ENCODE results near the gene S100A7A.
"Not testable (repeated sequence)": the region's sequence is repeated elsewhere in the genome, so short reads cannot be mapped to it uniquely, and the experiment has no call there.

S100A7A gene

DNA sequence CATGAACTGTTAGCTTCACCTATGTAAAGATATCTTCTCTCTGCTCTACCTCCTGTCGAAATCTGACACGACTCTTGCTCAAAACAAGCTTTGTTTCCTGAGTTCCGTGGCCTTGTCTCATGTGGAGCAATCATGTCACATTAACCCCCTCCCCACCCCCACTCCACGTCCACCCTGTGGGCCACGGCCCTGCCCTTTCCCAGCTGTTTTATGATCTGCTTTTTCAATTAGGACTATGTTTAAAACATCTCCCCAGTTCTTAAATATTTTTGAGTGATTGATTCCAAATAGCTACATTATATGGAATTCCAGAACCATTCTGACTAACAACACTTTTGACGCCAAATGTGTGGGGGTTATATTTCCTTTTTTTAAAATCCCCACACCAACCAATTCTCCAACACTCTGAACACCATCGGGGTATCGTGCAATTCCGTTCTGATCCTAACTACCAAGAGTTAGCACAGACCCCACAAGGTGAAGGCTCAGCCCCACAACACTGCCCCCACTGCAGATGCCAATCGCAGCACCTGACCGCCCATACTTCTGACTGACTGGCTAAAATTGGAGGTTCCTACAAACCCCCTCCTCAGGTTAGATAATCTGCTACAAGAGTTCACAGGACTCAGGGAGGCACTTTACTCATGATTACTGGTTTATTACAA is 12.8 kb upstream of the S100A7A start:
- Histone ChIP-seq H3K36me3 (ENCODE audit: control insufficient read depth, insufficient read depth, low read length) (no peaks in the 10 kb centered on the region), H3K27me3 (ENCODE audit: control insufficient read depth, insufficient read depth, low read length) (no peaks in the 10 kb centered on the region), H3K27ac (ENCODE audit: low read length) (no peak overlapping the region), H3K4me3 (ENCODE audit: low read length) (no peak overlapping the region), H3K4me1 (ENCODE audit: control insufficient read depth, insufficient read depth, low read length) (no peaks in the 10 kb centered on the region), H3K9me3 (ENCODE audit: control insufficient read depth, insufficient read depth, low read length) (no peaks in the 10 kb centered on the region)
- no CpG with 5 or more reads among the region's 11 CpGs for WGBS (ENCODE audit: insufficient coverage, insufficient read length)
- no peak for DNase-seq (ENCODE audit: low read depth, low spot score)

DNA sequence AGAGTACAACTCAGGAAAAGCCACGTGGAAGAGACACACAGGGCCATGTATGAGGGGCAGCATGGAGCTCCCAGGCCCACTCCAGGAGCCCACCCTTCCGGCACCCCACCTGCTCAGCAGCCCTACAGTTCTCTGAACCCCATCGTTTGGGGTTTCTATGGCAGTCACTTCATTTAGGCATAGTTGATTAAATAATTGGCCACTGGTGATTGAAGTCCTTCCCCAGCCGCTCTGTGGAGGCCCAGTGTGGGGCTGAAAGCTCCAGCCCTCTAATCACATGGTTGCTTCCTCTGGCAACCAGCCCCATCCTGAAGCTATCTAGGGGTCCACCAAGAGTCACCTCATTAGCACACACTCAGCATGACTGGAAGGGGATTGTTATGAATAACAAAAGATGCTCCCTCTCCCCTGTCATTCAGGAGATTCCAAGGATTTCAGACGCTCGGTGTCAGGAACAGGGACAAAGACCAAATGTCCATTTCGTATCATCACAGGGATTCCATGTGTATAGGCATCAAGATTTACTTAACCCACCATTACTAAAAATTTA is 12.2 kb upstream of the S100A7A start:
- H3K4me1 ChIP-seq (ENCODE audit: control insufficient read depth, insufficient read depth, low read length), result no peaks in the 10 kb centered on the region
- no peak overlapping the region for H3K4me3 ChIP-seq (ENCODE audit: low read length)
- WGBS (ENCODE audit: insufficient coverage, insufficient read length), result no CpG with 5 or more reads among the region's 7 CpGs
- H3K27ac ChIP-seq (ENCODE audit: low read length), result no peak overlapping the region
- no peaks in the 10 kb centered on the region for H3K9me3 ChIP-seq (ENCODE audit: control insufficient read depth, insufficient read depth, low read length)
- peak; percentile 5 for DNase-seq (ENCODE audit: low read depth, low spot score)
- H3K36me3 ChIP-seq (ENCODE audit: control insufficient read depth, insufficient read depth, low read length), result no peaks in the 10 kb centered on the region
- no peaks in the 10 kb centered on the region for H3K27me3 ChIP-seq (ENCODE audit: control insufficient read depth, insufficient read depth, low read length)

DNA sequence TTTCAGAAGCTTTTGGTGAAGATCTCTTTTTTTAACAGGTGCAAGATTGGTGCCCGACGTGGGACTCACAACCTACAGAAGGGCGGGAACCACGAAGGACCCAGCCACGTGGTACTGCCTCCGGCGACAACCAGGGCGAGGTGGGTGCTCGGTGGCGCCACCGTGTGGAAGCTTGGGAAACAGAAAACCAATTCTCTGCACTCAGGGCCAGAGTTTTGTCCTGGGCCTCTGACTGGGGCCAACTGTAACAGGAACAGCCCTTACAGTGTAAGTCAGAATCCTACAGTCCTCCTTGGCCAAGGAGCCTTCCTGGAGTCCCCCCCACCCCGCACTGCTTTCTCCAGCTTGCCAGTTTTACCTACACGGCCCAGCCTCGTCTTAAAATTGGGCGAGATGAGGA is 11.6 kb upstream of the S100A7A start:
- DNase-seq (ENCODE audit: low read depth, low spot score), result peak; percentile 37
- WGBS (ENCODE audit: insufficient coverage, insufficient read length), result no CpG with 5 or more reads among the region's 15 CpGs
- H3K27me3 ChIP-seq (ENCODE audit: control insufficient read depth, insufficient read depth, low read length), result no peaks in the 10 kb centered on the region

DNA sequence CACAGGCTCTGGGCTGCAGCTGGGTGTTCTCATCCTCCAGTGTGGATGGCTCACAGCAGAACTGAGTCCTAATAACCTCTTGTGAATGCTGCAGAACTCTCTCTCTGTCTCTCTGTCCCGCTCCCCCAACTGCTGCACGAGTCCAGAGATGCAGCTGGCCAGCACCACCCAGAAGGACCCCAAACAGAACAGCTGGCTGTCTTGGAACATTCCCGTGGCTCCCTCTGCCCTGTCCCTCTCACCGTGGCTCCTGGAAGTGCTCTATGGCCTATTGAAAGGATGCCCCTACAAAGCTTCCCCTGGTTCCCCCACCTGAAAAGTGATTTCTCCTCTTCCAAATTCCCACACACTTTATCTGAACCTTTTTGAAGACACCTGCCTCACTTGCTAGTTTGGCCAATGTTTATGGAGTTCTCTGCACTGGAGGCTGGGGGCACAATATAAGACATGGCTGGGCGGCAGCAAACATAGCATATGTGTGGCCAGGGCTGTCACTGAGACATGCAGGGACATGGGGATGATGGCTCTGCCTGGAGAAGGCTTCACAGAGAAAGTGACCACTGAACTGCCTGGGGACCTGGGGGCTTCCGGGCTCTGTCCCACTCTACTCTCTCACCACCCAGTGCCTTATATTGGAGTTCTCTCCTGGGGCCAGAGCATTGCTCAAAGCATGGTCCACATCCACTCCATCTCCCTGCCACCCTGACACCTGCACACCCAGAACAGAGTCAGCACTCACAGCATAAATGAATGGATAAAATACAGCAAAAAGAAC is 10.3 kb upstream of the S100A7A start:
- H3K9me3 ChIP-seq (ENCODE audit: control insufficient read depth, insufficient read depth, low read length); H3K27ac ChIP-seq (ENCODE audit: low read length): not testable (repeated sequence)
- no CpG with 5 or more reads among the region's 6 CpGs for WGBS (ENCODE audit: insufficient coverage, insufficient read length)

More for the DNA sequence above, 11.6 kb upstream of the S100A7A start:
- H3K9me3 ChIP-seq (ENCODE audit: control insufficient read depth, insufficient read depth, low read length), result no peaks in the 10 kb centered on the region
- no peaks in the 10 kb centered on the region for H3K36me3 ChIP-seq (ENCODE audit: control insufficient read depth, insufficient read depth, low read length)
- H3K4me3 ChIP-seq (ENCODE audit: low read length), result no peak overlapping the region
- no peaks in the 10 kb centered on the region for H3K4me1 ChIP-seq (ENCODE audit: control insufficient read depth, insufficient read depth, low read length)
- H3K27ac ChIP-seq (ENCODE audit: low read length), result no peak overlapping the region

DNA sequence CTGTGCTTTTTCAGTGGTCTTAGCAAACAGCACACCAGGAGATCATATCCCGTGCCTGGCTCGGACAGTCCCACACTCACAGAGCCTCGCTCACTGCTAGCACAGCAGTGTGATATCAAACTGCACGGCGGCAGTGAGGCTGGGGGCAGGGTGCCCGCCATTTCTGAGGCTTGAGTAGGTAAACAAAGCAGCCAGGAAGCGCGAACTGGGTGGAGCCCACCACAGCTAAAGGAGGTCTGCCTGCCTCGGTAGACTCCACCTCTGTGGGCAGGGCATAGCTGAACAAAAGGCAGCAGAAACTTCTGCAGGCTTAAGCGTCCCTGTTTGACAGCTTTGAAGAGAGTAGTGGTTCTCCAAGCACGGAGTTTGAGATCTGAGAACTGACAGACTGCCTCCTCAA is 9.0 kb upstream of the S100A7A start:
- H3K27ac ChIP-seq (ENCODE audit: low read length); H3K36me3 ChIP-seq (ENCODE audit: control insufficient read depth, insufficient read depth, low read length); H3K9me3 ChIP-seq (ENCODE audit: control insufficient read depth, insufficient read depth, low read length); H3K27me3 ChIP-seq (ENCODE audit: control insufficient read depth, insufficient read depth, low read length); DNase-seq (ENCODE audit: low read depth, low spot score); H3K4me3 ChIP-seq (ENCODE audit: low read length); H3K4me1 ChIP-seq (ENCODE audit: control insufficient read depth, insufficient read depth, low read length): not testable (repeated sequence)
- no CpG with 5 or more reads among the region's 11 CpGs for WGBS (ENCODE audit: insufficient coverage, insufficient read length)

More for the DNA sequence above, 10.3 kb upstream of the S100A7A start:
- H3K4me1 ChIP-seq (ENCODE audit: control insufficient read depth, insufficient read depth, low read length); H3K4me3 ChIP-seq (ENCODE audit: low read length); DNase-seq (ENCODE audit: low read depth, low spot score); H3K36me3 ChIP-seq (ENCODE audit: control insufficient read depth, insufficient read depth, low read length); H3K27me3 ChIP-seq (ENCODE audit: control insufficient read depth, insufficient read depth, low read length): not testable (repeated sequence)

DNA sequence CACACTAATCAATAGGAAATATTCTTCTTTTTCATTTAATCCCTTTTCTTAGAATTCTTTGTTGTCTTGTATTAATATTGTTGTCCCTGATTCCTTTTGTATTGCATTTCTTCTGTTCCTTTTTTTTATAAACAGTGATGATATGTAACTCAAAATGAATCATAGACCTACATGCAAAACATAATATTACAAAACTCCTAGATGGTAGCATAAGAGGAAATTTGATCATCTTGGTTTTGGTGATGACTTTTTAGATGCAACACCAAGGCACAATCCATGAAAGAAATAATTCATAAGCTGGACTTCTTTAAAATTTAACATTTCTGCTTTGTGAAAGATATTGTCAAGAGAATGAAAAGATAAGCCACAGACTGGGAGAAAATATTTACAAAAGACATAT is 2.4 kb upstream of the S100A7A start:
- H3K9me3 ChIP-seq (ENCODE audit: control insufficient read depth, insufficient read depth, low read length); H3K27me3 ChIP-seq (ENCODE audit: control insufficient read depth, insufficient read depth, low read length); H3K4me3 ChIP-seq (ENCODE audit: low read length); H3K4me1 ChIP-seq (ENCODE audit: control insufficient read depth, insufficient read depth, low read length); DNase-seq (ENCODE audit: low read depth, low spot score); H3K36me3 ChIP-seq (ENCODE audit: control insufficient read depth, insufficient read depth, low read length); H3K27ac ChIP-seq (ENCODE audit: low read length): not testable (repeated sequence)

DNA sequence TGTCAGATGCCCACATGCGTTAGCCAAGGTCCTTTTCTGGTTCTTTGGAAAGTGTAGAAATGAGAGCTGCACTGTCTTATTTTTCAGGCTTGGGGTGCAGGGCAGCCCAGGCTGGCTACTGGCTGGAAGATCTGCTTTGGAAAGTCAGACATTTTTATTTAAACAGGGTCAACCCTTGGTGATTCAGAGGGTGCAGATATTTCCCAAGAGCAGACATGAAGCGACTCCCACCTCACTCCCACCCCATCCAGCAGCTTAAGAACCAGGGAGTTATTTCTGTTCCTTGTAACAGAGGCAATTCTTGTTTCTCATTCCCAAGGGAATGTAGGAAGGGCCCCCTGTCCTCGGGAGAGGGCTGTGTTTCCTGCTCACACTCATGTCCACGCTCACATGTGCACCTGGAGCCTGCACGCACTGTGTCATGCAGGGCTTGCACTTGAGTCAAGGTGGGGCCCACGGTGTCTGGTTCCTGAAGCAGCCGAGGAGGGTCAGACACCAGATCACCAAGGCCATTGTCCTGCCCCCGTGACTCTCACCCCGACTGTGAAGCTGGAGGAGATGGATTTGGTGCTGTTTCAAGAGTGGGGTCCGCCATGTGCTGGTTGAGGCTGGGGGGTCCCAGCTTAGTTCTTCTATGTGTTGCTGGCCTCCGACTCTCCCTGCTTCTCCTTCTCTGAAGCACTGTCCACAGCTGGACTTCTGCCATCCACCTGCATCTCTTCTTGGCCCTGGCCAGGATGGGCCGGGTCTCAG is 992 bp downstream of the S100A7A start:
- DNase-seq (ENCODE audit: low read depth, low spot score), result no peak
- H3K9me3 ChIP-seq (ENCODE audit: control insufficient read depth, insufficient read depth, low read length), result no peaks in the 10 kb centered on the region
- no peak overlapping the region for H3K27ac ChIP-seq (ENCODE audit: low read length)
- no CpG with 5 or more reads among the region's 12 CpGs for WGBS (ENCODE audit: insufficient coverage, insufficient read length)
- no peak overlapping the region for H3K4me3 ChIP-seq (ENCODE audit: low read length)
- no peaks in the 10 kb centered on the region for H3K4me1 ChIP-seq (ENCODE audit: control insufficient read depth, insufficient read depth, low read length)
- no peaks in the 10 kb centered on the region for H3K27me3 ChIP-seq (ENCODE audit: control insufficient read depth, insufficient read depth, low read length)
- H3K36me3 ChIP-seq (ENCODE audit: control insufficient read depth, insufficient read depth, low read length), result no peaks in the 10 kb centered on the region

DNA sequence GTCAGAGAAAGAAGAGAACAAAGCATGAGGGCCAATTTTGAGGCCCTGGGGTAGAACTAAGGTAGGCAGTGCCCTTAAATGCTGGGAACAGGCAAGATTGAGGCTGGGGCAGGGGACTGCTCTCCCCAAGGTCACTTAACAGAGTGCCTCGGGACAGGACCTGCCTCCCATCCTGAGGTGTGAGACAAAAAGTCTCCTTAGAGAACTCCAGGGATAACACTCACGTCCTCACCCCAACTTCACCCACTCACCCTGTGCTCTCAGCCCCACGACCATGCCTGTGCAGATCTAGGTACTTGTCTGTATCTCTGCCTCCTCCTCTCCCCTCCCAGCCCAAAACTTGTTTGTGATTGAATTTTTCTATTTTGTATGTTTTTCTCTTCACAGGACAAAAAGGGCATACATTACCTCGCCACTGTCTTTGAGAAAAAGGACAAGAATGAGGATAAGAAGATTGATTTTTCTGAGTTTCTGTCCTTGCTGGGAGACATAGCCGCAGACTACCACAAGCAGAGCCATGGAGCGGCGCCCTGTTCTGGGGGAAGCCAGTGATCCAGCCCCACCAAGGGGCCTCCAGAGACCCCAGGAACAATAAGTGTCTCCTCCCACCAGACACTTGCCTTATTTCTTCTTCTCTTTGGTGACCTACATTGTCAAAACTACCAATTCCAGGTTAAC is 2.6 kb downstream of the S100A7A start:
- not testable (repeated sequence) for H3K27ac ChIP-seq (ENCODE audit: low read length); H3K9me3 ChIP-seq (ENCODE audit: control insufficient read depth, insufficient read depth, low read length); H3K4me3 ChIP-seq (ENCODE audit: low read length); DNase-seq (ENCODE audit: low read depth, low spot score); H3K4me1 ChIP-seq (ENCODE audit: control insufficient read depth, insufficient read depth, low read length); H3K27me3 ChIP-seq (ENCODE audit: control insufficient read depth, insufficient read depth, low read length); H3K36me3 ChIP-seq (ENCODE audit: control insufficient read depth, insufficient read depth, low read length)
- no CpG with 5 or more reads among the region's 7 CpGs for WGBS (ENCODE audit: insufficient coverage, insufficient read length)

DNA sequence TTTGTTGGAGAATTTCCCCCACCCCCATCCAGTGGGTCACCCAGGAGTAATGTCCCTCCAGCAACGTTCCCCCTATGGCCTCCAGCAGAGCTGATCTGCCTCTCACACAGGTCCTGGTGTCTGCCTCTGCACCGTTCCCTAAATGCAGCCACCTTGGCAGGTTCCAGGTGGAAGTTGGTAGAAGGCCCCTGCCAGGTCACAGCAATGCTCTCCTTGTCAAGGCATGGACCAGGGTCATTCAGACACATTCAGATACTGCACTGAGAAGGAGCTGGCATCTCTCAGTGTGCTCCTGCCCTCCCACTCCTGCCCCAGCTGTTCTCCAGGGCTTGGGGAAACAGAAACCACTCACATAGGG is 3.1 kb downstream of the S100A7A start:
- not testable (repeated sequence) for DNase-seq (ENCODE audit: low read depth, low spot score); H3K4me1 ChIP-seq (ENCODE audit: control insufficient read depth, insufficient read depth, low read length); H3K27me3 ChIP-seq (ENCODE audit: control insufficient read depth, insufficient read depth, low read length); H3K36me3 ChIP-seq (ENCODE audit: control insufficient read depth, insufficient read depth, low read length); H3K9me3 ChIP-seq (ENCODE audit: control insufficient read depth, insufficient read depth, low read length); H3K27ac ChIP-seq (ENCODE audit: low read length); H3K4me3 ChIP-seq (ENCODE audit: low read length)
- WGBS (ENCODE audit: insufficient coverage, insufficient read length), result no CpG with 5 or more reads among the region's 2 CpGs

DNA sequence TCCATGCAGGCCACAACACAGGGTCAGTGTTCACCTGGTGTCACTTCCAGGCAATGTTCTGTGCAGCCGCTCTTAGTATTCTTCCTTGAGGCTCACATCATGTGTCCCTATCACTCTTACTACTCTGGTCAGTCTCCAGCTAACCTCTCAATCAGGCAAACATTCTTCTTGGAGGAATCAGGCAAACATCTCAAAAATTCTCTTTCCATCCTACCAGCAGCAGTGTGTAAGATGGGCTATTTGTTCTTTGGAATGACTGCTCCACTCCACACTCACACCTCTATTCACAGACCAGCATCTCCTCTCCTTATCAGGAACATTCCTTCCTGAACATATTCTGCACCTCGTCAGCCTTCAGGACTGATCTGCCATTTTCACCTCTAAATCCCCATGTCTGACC is 4.0 kb downstream of the S100A7A start:
- H3K4me3 ChIP-seq (ENCODE audit: low read length), result no peak overlapping the region
- no peaks in the 10 kb centered on the region for H3K4me1 ChIP-seq (ENCODE audit: control insufficient read depth, insufficient read depth, low read length)
- no peaks in the 10 kb centered on the region for H3K9me3 ChIP-seq (ENCODE audit: control insufficient read depth, insufficient read depth, low read length)
- DNase-seq (ENCODE audit: low read depth, low spot score), result no peak
- no peaks in the 10 kb centered on the region for H3K36me3 ChIP-seq (ENCODE audit: control insufficient read depth, insufficient read depth, low read length)
- H3K27me3 ChIP-seq (ENCODE audit: control insufficient read depth, insufficient read depth, low read length), result no peaks in the 10 kb centered on the region
- no CpG with 5 or more reads among the region's 2 CpGs for WGBS (ENCODE audit: insufficient coverage, insufficient read length)
- no peak overlapping the region for H3K27ac ChIP-seq (ENCODE audit: low read length)
